Measurements from ENCODE around the gene CCDC85C.

CCDC85C gene

DNA sequence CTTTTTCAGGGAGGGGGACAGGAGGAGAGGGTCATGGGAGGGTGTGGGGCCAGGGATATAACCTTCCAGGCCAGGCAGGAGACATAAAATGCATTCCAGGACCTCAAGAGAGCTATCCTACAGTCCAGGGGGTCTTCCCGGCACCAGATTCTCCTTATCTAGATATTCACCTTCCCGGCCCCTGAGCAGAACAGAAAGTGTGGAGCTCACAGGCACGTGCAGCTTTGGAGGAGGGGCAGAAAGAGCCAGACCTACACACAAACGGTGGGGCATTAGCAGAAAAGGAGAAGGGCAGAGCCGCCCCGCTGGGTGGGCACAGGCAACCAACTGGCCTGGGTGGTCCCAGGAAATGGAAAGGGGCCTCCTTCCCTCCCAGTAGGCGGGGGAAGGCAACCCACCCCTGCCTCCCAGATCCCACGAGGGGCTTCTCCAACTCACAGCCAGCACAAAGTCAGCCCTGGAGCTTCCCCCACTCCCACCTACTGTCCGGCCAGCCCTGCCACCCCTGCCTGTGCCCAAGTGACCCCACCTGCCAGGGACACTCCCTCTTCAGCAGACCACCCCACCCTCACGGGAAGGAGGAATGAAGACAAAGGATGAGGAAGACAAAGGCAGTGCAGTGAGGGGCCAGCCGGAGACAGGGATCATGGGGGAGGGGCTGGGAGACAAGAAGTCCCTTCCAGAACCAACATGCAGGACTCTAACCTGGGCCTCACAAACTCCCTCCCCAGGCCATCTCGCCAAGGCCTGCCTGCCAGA is 33.3 kb downstream of the CCDC85C start:
- no peak for DNase-seq

DNA sequence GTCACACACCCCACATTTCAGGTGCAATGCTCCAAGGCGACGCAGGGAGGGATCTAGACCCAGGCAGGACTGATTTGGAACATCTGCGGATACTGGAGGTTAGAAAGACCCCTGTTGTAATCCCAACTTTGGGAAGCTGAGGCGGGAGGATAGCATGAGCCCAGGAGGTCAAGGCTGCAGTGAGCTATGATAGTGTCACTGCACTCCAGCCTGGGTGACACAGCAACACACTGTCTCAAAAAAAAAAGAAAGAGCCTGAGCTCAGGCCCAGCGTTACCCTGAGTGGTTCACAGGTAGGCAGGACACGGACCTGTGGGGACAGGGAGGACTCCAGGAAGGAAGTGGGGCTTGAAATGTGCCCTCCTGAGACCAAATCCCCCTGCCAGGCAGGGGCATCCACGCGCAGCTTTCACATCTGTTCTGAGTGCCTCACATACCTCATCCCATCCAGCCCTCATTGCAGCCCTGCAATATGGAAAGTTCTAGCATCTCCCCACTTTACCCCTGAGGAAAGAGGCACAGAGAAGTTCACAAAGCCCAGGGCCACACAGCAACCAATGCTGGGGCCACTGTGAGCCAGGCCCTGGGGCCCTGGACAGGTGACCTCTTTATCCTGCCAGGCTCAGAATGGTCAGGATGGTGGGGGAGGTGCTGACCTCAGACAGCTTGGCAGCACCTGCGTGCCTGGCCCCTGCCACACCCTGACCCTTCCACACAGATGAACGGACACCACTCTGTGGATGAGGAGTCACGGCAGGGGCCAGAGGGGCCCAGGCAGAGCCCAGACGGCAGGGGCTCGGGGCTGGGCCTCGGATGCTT is 34.1 kb downstream of the CCDC85C start:
- DNase-seq, result no peak

DNA sequence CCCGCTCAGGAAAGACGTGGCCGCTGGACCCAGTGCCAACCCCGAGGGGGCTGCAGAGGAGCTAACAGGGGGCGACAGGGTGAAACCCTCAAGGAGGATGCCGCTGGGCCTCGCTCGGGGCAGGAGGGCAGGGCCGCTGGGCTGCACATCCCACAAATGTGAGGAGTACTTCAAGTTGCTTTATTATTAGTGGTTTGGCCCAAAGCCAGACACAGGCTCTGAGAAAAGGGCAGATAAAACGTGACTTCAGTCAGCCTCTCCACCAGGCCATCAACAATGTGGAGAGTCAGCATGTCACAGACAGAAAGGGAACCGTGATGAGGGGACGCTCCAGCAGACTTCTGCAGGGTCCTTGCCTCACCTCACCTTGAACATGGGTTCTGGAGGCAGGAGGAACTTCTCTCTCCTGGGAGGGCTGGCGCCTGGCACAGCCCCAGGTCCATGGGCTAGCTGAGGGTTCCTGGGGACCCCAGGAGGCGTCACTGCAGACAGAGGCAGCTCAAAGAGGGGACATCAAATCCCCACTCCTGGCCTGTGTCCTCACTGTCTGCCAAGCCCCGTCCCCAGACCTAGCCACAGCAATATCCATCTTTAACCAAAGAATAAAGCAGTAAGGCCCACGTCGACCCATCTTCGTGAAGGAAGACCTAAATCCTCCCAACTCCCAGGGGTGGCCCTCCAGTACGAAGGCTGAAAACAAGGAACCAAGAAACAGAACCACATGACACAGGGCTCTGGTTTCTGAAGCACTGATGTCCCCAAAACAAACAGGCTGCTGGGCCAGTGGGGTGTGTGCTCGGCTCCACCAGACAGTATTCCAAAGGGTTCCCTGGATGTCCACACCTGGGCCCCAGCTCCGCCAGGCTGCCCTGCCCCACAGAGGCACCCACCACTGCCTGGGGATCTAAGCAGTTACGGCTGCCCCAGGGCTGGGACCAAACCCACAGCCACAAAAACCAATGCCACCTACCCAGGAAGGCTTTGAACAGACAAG is 35.1 kb downstream of the CCDC85C start:
- DNase-seq, result no peak

DNA sequence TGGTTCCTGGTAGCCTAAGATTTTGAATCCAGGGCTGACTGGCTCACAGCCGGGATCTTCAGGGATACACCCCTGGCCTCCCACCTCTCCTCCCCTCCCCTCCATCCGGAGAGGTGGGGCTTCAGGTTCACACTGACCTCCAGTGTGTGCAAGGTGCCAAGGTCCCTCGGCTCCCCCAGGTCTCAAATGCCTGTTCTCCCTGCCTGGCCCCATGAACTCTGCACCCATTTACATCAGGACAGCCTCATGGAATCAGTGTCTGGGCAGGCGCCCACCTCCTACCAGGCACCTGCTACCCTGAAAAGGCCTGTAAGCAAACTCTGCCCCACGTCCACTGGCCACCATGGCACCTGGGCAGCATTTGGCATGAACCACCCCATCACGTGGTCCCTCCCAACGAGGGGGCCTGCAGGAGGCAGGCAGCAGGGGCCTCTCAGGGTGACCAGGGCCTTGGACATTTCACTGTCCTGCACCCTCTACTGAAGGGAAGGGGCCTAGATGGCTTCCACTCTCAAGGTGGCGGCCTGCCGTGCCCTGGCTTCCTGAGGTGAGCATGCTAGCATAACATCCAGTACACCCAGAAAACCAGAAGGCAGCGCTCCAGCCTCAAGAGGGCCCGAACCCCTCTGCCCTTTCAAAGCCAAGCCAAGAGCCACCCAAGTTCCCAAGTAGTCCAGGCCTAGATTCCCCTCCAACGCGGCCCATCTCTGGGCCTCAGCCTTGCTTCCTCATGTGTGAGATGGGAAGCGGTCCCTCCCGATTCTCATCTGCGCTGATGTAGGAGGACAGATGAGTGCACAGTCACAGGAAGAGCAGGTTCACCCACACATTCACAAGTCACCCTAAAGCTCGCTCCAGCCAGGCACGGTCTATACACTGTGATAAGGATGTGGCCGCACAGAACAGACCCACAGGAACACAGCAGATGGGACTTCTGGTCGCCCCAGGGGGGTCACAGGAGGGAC is 37.3 kb downstream of the CCDC85C start:
- no peak for DNase-seq

DNA sequence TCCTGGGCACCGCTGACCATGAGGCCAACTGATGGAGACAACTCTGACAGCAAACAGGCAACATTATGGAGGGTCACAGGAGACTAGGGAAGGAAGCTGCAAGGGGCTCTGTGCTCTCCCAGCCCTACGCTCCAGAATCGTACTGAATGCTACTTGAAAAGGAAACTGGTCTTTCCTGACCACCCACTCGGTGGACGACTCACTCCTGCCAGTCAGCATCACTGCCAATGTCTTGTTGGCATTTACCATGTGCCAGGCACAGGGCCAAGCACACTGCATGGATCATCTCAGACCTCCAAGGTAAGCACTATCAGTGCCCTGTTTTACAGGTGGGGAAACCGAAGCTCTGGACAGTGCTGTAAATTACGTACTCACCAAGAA is 38.0 kb downstream of the CCDC85C start:
- no peak for DNase-seq

DNA sequence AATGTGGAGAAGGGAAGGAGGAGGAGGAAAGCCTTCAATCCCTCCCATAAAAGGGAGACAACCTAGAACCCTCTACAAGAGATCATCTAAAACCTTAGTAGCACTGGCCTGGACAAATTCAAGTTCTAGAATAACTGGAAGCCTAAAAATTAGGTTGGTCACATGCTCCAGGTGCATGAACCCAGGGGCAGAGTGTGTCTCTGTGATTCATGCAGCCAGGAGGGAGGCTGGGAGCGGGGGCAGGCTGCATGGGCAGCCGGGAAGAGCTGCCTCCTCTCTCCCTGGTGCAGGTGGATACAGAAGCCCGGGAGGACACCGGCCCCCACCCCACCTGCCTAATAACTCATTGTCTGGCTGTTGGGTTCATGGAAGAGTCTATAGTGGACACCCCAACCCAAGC is 38.6 kb downstream of the CCDC85C start:
- no peak for DNase-seq

DNA sequence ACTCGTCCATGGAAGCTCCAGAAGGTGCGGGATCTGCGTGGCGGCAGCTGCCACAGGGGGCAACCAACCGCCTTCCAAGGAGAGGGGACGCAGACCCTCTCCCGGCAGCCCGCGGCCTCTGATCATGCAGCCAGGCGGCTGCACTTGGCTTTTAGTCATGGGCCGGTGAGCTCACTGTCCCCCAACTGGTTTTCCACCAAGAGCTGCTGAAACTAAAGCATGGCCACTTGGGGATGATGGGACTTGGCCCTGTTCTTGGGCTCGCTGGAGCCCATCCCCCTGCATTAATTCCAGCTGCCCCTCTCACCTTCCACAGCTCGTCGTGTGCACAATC is 39.1 kb downstream of the CCDC85C start:
- no peak for DNase-seq

DNA sequence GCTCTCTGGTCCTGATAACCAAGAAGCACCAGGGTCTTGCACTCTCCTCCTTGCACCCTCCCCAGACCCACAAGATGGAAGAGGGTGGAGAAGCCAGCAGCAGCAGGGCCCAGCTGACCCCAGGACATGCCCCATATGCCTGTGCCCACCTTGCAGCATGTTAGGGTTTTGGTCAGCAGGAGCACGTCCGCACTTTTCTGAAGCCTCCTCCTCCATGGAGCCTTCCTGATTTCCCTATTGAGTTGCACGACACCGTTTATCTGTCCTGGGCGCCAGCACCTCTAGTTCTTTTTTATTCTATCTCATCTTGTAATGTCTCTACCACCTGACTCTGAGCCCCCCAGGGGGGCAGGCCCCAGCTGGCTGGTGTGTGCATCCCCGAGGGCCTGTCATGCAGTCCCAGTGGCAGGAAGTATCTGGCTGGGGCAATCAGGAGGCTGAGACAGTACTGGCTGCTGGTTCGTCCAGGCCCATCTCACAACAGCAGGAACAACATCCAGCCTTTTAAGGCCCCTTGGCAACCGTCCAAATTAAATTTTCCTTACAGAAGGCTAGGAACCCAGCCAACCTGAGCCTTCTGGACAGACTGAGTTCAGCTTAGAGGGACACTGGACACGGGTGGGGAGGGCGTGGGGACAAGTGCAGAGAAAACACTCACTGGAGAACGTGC is 39.6 kb downstream of the CCDC85C start:
- DNase-seq, result no peak

DNA sequence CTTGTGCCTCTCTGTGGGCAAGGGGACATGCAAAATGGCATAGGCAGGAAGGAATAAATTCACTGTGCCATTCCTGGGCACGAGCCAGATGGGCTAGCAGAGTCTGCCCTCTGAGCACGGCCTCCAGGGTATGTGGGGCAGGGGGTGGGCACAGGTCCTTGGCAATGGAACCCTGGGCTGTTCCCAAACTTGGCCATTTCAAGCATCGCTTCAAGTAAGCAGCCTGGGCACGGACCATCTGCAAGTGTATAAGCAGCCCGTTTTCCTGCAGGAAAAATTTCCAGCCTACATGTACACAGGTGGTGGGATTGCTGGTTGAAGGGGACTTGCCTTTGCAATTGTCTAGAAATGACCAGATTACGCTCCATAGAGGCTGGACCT is 40.3 kb downstream of the CCDC85C start:
- no peak for DNase-seq

DNA sequence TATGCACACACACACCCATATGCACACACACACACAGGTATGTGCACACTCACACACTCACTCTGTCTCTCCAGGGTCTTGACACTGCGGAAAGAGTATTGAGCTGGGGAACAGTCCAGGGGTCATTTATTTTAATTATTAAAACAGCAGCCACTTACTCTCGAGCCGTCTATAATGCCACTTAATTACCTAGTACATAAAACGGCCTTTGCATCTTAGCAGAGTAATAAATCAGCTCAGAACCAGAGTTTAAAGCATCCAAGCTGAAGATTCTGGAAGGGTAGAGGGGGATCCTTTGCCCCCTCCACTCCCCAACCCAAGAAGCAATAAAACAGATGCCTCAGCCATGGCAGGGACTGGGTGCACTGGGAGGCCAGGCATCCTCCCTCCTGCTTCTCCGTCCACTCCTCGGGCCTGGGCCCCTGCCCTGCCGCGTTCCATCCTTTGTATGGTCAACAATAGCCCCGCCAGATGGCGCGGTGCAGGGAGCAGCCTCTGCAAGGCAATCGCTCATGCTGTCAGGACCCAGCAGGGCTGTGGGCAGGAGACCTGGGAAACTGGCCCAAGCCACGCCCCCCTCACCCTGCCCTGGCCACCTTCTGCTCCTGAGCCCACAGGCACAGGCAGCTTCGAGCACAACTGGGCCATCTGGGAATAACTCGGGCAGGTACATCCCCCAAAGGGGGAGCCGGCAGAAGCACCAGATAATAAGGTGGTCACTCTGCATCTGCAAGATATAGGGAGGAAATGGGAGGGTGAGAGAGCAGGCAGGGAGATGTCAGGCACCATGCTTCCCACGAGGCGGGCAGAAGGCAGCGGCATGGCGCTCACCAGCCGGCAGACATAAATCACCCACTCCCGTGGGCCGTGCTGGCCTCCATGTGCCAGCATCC is 40.9 kb downstream of the CCDC85C start:
- DNase-seq, result no peak

DNA sequence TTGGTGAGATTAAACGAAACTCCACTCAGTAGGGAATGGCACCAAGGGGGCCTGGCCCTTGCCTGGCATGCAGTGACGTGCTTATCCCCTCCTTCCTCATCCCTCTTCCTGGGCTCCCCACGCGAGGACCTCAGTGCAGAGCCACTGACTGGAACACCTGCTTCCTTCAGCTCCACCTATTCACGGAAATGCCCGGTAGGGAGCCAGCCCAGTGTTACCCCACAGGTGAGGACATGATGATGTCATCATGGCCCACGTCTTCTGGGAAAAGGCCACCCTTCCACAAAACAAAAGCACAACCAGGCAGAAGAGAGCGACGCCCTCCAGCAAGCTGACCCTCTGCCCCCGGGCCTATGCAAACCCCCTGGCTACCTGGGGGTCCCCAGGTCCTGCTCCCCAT is 42.1 kb downstream of the CCDC85C start:
- no peak for DNase-seq

DNA sequence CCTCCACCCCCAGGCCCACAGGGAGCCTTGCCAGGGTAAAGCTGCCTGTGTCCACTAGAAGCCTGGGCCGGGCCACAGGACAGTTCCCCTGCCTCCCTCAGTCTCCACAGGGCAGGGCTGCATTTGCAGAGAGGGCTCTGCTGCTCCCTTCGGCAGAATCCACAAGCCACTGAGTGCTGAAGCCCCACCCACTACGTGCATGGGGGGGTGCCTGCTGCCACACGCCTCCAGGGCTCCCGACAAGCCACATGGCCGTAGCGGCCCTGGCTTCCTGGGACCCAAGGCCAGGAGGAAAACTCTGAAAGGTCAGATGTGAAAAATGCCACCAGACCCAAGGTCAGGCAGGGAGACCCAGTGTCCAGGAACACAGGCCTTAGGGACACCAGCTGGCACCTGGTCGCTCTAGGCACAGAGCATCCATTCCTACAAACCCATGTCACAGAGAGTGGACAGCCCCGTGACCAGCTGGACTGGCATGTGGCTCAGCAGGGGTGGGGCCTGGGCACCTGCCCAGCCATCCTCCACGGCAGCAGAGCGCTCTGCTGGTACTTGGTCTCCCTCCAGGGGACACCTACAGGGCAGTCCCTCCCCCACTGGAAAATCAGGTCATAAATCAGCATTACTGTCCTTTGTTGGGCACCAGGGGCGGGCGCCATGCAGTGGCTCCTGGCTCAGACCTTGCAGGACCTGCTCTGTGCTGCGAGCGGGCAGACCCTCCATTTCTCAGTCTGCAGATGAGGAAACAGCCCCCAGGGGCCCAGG is 42.9 kb downstream of the CCDC85C start:
- no peak for DNase-seq

DNA sequence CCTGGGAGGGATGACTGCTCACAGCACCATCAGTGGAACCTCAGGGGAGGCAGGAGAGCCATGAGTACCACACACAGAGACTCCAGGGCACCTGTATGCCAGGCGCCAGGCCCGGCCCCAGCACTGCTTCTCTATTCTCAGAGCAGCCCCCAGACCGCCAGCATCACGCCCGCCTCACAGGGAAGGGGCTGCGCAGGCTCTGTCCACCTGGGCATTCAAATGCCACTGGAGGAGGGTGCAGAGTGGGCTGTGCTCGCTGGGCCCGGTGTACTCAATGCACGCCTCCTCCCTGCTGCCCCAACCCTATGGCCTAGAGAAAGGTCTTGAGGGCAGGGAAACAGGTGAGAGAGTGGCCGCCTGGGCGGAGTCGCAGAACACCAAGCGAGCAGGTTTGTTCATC is 43.6 kb downstream of the CCDC85C start:
- DNase-seq, result no peak

DNA sequence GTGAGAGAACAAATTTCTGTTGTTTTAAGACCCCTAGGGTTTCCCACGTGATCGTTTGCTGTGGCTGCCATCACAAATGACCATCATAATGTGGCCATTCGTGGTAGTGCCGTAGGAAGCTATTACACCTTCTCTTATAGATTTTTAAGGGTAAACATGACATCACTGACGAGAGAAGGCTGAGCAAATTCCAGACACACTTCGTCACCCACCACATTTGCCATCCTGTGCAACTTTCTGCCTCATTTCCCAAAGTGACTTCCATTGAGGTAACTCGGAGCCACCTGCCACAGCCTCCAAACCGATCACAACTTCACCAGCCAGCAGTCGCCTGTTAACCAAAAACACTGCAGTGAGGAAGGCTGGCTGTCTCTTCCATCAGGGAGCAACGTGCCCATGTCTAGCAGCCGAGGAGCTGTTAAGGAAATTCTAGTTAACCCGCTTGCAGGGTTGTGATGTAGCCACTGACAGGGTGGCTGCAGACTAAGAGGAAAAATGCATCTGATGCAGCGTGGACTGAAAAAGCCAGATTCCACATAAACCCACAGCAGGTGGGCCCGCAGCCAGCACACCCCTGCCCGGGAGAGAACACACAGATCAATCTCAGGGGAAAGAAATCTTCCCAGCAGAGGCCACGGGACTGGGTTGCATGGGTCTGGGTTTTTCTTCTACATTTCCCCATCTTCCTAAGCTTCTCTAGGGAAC is 44.6 kb downstream of the CCDC85C start:
- DNase-seq, result no peak

DNA sequence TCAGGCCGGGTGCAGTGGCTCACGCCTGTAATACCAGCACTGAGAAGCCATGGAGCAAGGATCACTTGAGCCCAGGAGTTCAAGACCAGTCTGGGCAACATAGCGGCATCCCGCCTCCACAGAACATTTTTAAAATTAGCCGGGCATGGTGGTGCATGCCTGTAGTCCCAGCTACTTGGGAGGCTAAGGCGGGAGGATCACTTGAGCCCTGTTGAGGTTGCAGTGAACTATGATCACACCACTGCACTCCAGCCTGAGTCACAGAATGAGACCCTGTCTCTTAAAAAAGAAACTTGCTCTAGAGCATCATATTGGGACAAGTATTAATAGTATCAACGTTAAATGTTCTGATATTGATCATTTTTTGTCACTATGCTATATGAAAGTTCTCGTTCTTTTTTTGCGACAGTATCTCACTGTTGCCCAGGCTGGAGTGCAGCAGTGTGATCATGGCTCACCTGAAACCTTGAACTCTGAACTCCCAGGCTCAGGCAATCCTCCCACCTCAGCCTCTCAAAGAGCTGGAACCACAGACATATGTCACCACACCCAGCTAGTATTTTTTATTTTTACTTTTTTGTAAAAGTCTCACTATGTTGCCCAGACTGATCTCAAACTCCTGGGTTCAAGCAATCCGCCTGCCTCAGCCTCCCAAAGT is 47.7 kb downstream of the CCDC85C start:
- no peak for DNase-seq

DNA sequence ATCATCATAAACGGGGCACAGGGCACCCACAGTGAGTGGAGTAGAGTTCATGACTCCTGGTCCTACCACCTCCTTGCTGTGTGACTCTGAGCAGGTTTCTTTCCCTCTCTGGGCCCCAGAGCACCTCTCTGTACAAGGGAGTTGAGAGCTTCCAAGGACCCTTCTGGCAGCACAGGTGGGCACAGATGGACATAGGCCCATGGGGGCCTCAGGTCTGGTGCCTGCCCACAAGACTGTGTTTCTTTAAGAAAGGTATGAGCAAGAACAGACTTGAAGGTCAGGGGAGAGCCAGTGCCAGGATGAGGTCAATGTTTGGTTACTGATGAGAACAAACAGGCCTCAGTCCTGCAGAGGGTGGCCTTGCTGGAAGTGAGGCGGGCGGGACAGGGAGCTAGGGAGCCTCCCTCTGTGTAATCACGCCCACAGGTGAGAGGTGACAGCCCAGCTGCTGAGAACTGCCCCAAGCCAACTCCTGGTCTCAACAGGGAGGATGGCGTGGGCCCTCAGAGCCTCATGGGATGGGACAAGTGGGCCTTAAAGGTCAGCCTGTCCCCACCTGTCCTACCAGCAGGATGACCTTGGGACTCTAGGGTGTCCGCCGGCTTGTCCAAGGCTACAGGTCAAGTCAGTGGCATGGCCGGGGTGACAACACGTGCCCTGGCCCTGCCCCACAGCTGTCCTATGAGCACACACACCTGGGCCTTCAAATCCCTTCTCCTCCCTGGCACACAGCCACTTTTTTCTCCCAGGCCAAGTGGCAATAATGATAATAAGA is 49.1 kb downstream of the CCDC85C start:
- DNase-seq, result no peak

DNA sequence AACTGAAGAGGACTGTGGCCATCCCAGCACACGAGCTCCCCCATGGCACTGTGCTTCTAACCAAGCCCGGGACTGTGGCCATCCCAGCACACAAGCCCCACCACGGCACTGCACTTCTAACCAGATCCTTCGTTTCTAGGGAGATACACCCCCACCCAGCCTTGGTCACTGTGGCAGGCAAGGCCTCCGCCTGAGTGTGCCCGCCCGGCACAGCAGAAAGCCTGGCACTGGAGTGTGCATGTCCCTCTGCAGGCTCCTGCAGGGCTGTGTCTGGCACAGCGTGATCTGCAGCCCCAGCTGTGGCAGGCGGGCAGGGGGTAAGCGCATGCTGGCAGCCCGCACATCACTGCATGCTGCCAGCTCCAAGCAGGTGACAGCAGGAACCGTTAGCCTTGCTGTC is 49.8 kb downstream of the CCDC85C start:
- no peak for DNase-seq
